GM03348 (cell line): ENCODE results near the gene MBTPS1.

ENCODE experiments used
- DNase-seq: peaks from one replicate; pipeline ENCODE4 v3.0.0; 2012; ENCODE audit warnings: low spot score

The MBTPS1 gene

DNA sequence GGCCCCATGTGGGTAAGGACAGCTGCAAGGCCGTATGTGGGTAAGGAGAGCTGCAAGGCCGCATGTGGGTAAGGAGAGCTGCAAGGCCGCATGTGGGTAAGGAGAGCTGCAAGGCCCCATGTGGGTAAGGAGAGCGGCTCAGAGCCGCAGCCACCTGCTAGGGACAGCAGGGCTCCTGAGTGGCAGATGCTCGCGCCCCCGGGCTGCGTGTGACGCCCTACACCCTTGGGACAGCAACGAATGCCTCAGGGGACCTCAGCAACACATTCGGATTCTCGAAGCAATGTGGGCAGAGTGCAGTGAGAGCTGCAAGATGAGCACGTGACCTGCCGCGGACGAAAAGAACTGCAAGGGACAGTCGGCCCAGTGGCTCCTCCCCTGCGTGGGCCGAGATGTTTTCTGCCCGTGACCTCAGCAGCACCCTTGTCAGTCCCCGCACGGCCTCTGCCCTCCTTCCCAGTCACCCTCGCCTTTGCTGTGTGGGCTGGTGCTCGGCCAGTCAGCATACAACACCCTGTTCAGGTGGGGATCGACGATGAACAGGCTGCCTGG is 64.6 kb downstream of the MBTPS1 start:
- no peak for DNase-seq

DNA sequence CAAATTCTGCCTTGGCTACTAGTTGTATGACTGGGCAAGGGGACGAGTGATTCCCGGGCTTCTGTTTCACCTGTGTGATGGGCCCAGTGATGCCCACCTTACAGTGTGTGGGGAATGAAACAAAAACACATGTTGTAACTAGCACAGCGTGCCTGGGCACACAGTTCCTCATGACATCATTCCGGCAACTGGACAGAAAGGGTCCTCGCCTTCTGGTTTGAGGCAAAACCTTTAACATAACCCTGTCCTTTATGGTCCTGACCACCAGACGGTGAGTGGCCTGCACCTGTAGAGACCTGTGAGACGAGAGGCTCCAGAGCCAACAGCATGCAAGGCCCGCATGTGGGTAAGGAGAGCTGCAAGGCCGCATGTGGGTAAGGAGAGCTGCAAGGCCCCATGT is 66.4 kb downstream of the MBTPS1 start:
- DNase-seq: no peak

DNA sequence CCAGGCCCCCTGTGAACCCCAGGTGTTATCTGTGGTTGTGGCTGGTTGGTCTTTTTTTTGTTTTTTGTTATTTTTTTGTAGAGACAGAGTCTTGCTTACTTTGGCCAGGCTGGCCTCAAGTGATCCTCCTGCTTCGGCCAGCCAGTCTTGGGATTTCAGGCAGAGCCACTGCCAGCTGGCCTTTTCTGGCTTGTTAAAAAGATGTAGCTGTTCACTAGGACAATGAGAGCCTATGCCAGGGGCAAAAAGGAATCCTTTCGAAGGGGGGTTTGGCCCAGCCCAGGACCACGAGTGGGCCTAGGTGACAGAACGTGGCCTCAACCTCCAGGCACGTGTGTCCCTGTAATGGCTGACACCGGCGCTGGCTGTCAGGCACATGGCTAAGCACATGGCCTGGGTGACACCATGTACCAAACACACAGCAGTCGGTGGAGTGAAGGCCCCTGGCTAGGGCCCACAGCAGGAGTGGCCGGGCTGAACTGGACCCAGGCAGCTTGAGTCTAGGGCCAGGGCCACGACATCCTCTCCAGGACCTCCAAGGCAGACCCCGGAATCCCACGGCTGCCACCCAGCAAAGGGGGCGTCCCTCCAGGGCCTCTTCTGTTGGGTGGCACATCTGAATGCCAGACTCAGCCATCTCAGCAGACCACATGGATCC is 67.2 kb downstream of the MBTPS1 start:
- no peak for DNase-seq

DNA sequence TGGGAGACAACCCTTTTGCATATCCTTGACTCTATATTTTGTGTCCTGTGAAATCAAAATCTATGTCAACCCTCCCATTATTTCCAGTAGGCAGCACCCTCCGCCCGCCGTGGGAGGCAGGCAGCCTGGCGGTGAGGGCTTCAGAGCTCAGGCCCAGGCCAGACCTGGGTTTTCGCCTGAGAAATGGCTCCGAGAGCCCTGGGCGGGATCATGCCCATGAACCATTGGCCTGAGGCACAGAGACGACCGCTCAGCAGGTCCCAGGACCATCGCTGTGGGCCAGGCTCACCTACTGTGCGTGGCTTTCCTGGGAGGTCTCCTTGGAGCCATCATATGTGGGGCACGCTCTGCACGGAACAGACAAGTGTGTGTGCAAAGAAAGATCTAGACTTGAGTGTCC is 67.9 kb downstream of the MBTPS1 start:
- DNase-seq: no peak

DNA sequence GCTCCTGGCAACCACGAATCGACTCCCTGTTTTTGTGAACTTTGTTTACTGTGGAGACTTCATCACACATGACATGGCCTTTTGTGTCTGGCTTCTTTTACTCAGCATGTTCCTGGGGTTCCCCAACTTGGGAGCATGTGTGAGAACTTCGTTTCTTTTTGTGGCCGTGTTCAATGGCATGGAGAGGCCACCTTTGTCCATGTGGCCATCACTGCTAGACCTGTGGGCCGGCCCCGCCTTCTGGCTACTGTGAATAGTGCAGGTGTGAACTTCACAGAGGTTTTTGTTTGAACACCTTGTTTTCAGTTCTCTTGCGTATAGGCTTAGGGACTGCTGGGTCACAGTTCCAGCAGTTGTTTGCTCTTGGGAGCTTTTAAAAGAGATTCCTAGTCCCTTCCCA is 68.5 kb downstream of the MBTPS1 start:
- no peak for DNase-seq

DNA sequence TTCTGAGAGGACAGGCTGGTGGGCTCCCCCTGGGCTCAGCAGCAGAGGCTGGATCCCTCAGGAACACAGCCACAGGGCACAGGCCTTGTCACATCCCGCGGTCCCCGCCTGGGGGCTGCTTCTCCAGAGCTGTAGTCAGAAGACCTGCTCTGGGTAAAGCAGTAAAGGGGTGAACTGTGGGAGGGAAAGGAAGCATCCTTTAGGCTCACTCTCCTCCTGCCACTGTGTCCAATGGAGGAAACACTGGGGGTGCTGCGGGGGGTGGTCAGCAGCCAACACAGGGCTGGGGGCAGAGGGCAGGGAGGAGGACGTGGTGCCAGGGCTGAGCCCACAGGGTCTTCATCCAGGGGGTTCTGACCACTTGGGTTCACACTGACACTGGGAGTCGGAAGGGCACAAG is 69.1 kb downstream of the MBTPS1 start:
- DNase-seq: no peak

DNA sequence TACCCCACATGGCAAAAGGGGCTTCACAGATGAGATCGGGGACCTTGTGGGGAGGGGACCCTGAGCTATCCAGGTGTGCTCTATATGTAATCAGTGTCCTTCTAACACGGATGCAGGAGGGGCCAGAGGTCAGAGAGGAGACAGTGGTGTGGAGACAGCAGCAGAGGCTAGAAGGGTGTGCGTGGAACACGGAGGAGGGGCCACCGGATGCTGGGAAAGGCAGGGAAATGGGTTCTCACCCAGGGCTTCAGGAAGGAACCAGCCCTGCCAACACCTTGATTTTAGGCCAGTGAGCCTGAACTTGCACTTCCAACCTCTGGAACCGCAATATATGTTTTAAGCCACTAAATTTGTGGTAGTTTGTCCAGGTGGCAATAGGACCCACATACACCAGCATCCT is 69.5 kb downstream of the MBTPS1 start:
- no peak for DNase-seq

DNA sequence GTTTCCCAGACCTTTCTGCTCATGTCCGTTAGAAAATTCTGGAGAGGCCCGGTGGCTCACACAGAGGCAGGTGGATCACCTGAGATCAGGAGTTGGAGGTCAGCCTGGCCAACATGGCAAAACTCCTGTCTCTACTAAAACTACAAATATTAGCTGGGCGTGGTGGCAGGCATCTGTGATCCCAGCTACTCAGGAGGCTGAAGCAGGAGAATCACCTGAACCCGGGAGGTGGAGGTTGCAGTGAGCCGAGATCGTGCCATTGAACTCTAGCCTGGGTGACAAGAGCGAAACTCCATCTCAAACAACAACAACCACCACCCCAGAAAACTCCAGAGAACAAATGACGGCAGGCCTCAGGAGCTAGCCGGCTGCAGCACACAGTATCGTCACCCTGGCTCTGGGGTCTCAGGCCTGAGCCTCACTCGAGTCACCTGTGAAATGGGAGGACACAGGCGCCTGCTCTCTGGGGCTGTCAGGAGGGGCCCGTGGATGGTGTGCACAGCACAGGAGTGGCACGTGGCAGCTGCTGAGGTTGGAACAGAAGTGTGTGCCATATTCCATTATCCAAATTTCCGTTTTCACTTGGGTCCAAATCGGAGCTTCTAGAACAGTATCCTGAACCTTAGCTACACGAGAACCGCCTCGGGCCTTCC is 70.8 kb downstream of the MBTPS1 start:
- no peak for DNase-seq

DNA sequence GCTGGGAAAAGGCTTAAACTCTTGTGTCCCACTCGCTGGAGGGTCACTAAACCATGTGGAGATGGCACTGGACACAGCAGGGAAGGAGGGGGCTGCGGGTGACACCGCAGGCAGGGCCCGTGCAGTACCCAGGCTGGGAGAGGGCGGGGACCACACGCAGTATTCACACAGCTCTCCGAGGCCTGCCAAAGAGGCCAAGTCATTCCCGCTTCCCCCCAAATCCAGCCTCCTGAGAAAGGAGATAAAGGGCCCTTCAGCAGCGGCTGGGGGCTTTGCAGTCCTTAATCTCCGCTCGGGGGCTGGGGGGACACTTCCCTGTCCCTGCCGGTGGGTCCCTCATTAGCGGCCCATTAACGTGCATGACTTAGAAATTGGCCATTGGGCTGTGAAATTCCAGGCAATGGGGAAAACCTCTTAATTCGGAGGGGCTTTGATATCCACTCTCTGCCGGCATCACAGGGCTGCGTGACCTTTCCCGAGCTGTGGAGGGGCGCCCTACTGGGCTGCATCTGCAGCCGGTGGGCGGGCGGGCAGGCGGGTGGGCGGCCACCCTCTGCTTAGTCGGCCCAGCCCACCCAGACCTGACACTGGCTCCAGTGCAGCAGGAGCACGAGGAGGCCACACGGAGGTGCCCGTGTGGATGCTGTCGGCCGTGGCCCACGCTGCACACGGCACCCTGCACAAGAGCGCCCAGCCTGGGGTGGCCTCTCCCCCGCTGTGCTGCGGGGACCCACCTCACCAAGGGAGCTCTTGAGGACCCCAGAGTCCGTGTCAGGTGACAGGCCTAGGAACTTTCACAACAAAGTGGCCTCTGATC is 71.5 kb downstream of the MBTPS1 start:
- DNase-seq: no peak

DNA sequence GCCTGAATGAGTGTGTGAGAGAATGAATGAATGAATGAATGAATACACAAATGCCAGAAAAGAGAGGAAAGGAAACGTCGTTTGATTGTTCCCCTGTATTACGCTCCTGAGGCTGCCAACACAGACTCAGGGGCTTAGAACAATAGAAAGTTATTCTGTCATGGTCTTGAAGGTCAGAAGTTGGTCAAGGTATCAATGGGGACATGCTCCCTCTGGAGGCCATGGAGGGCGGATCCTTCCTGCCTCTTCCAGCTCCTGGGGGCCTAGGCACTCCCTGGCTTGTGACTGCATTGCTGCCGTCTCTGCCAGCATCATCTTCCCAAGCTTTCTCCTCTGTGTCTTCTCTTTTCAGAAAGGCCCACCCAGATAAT is 72.6 kb downstream of the MBTPS1 start:
- peak; percentile 38 for DNase-seq

DNA sequence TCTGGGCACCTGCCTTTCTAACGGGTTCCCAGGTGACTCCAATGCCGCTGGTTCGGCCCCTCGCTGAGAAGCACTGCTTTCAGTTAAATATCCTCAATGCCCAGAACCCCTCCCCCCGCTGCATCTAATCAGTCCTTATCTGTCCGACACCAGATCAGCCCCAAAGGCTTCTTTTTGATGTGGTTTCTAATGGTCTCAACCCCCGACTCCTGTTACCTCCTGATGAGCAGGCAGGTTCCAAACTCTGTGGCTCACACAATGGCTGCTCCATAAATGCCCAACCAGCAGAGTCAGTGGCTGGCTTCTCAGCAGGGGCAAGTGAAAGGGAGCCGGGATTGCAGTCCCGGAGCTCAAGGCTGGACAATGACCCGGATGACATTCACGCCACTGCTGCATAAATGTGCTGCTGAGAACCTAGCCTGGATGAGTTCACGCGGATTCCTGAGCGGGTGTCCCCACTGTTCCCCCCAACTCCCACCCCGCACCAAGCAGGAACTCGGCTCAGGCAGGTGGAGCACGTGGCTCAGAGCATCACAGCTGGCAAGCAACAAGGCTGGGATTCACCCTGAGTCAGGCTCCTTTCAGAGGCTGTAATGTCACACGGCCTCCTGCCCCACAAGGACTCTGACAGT is 73.1 kb downstream of the MBTPS1 start:
- no peak for DNase-seq

DNA sequence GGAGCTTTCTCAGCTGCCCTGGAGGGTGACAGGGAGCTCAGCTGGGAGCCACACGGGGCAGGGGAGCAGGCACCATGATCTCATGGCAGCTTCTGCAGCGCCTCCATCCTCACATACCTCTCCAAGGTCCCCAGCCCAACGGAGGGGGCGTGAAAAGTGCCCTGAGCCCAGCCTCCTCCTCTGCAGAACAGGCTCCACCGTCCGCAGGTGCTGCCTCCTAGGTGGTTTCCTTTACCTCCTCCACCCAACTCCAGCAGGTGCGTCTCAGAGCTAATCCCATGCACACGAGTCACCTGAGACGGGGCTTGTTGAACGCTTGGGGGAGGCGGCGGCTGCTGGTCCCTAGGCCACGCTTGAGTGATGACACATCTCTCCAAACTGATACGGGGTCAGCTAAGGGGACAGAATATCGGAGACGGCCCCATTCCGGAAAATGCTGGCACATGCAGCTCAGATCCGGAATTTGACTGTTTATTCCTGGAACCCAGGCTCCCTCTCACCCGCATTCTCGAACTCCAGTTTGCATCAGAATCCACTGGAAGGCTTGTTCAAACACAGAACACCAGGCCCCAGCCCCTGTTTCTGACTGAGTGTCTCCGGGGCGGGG is 73.8 kb downstream of the MBTPS1 start:
- no peak for DNase-seq

DNA sequence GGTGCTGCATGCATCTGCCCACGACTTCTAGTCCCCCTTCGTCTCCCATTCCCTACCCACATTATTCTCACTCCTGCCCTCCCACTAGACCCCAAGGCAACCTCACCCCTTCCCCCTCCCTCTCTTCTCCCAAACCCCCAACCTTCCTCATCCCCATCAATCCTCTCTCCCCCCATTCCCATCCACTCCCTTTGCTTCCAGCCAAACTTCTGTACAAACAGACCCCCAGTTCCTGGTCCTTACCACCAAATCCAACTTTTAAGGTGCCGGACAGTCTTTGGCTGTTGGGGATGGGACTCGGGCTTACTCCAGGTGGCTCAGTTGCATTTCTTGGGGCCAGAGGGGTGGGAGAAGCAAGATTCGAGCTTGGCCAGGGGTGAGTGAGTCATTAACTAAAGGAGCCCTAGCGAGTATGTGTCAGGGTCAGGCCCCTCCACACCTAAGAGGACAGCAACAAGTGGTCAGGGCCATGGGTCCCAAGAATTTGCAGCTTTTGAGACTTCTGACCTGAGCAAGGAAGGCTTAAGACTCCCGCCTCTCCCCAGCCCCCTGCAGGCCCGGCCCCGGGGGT is 74.3 kb downstream of the MBTPS1 start, which contains the start of gene SLC38A8:
SLC38A8 (minus strand) TSS at position 488 of the 571 bp plus-strand sequence. CDS start 638 bp downstream, outside the sequence.
- no peak for DNase-seq

DNA sequence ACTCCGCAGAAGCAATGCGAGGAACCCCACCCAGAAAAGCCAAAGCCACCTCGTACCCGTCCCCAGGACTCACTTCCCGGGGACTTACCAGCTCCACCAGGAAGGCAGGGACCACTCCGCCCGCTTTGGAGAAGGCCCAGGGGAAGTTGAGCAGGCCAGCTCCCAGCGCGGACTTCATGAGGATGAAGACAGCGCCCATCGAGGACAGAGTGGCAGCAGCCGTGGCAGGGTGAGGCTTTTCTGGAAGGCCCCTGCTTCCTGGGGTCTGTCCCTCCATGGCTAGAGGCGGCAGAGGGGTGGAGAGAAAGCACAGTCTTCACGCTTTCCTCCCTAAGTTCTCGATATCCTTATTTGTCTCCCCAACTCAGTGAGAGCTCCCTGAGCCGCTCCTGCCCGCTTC is 74.9 kb downstream of the MBTPS1 start:
- DNase-seq: no peak

DNA sequence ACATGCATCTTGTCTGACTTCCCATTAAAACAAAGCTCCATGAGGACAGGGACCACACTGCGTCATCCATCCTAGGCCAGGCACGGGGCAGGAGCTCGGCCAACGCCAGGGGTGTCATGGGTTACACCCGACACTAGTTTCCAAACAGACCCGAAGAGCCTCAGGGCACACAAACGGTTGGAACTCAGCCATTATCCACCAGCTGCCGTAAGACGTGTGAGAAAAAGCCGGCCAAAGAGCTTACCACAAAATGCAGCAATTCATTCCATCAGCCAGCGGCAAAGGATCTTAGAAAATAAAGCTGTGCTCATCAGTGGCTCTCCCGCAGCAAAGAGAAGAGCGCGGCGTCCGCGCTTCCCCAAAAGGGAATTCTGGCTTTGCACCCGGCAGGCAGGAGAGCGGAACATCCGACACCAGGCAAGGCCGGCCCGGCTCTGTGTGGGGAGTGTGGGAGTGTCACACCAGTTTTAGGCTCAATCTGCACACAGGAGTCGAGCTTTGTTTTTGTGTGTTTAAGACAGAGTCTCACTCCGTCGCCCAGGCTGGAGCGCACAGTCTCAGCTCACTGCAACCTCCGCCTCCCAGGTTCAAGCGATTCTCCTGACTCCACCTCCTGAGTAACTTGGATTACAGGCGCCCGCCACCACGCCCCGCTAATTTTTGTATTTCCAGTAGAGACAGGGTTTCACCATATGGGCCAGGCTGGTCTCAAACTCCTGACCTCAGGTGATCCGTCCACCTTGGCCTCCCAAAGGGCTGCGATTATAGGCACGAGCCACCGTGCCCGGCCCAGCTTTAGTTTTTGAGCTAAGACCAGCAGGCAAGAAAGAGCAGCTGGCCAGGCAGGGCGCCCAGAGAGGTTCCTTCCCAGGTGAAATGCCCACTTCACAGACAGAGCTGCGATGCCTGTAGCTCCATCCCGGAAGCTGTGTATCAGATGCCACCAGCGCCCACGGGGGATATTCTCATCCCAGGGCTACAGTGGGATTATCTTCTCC is 75.6 kb downstream of the MBTPS1 start:
- DNase-seq: peak; percentile 61

DNA sequence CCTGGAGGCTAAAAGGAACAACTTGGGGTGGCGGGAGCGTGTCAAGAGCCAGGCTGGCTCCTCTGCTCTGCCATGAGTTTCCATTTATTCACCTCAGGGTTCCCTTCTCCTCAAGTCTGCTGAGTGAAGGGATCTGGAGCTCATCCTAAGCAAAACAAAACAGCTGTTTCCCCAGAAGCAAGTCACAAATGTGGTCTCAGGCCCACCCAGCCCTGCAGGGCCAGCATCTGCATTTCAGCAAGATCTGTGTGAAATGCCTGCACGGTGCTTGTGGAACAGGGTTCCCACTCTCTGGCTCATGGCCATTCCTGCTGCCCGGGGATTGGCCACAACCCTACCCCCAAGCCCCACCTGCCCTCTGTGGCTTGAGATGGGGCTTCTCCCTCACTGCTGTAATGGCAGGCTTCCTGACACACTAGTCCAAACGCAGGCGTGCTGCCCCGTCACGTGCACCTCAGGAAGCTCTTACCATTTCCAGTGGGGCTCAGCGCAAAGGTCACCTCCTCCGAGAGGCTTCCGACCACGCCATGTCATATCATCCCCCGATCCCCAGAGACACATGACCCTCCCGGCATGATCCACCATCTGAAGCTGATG is 76.4 kb downstream of the MBTPS1 start:
- no peak for DNase-seq

DNA sequence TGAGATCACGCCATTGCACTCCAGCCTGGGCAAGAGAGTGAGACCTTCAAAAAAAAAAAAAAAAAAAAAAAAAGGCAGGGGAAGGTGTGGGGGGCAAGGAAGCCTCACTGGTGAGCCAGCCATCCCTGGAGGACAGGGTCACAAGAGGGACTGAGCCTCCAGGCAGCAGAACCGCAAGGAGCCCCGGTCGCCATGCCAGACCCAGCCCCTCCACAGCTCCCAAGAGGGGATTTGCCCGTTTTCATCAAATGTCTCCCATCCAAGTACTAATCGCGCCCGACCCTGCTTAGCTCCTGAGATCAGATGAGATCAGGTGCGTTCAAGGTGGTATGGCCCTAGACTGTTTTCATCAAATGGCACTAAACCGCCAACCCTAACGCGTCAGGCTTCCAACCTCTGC is 77.0 kb downstream of the MBTPS1 start:
- DNase-seq: no peak

DNA sequence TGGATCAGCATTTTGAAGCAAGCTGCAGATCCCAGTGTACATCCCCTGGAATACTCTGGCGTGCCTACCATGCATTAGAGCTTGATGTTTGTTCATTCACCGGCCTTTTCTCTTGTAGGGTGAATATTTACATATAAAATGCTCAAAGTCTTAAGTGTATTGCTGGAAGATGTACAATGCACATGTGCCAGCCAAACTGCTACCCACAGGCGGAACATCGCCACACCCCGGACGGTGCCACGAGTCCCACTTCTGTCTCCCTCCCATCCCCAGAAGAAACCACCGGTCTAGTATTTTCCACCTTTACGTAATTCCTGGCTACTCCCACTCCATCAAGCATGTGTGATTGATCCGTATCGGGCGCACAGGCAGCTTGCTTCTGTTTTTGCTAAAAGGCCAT is 78.3 kb downstream of the MBTPS1 start:
- DNase-seq: no peak

DNA sequence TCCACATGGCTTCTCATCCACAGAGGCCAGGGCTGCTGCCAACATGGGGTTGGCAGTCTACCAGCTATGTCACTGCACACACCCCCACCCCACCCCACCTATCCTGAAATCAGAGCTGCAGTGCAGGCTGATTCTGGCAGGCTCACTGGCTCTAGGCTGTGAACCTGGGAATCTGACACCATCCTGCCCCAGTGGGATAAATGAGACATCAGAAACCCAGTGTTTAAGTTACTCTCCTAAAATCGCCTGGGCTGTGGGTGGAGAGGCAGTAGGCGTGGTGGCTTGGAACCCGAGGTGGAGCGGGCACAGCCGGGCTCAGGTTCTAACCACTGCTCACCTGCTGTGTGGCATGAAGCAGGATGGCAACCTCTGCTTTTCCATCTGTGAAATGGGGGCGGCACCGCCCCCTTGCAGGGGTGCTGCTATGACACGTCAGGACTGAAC is 79.7 kb downstream of the MBTPS1 start:
- DNase-seq: no peak

DNA sequence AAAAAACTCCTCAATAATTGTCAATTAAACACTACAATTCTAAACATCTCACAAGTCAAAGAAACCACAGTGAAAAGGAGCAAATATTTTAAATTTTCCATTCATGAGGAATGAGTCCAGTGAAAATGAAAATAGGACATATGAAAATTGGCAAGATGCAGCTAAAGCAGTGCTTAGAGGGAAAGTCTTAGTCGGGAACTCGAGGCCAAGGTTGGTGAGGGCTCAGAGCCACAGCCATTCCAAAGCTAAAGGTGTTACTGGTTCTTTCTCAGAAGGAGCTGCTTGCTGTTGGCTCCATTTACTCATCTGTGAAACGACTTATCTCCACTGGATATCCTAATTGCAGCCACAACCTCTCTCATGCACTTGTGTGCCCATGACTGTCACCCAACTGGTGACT is 80.6 kb downstream of the MBTPS1 start:
- DNase-seq: no peak
